SK-N-SH (cell line): ENCODE results near the gene ZFAND2A. TPM values are rescaled to one million over a fixed set of nuclear protein-coding genes. Genes with fewer than 3 reads are reported as not detected.

Experiments used
- CTCF ChIA-PET: fragments of 300-600, 350-600 bp; formaldehyde crosslinking; extraction: SDS; loops from one replicate; lab custom pipeline; 2021; lab: Yijun Ruan, JAX
- POLR2A ChIA-PET: fragments of 350-600 bp; sonication (Branson Sonifier 250); formaldehyde crosslinking; extraction: SDS; loops from one replicate; lab custom pipeline; 2020; ENCODE audit warnings: antibody characterized with exemption, inconsistent platforms; lab: Yijun Ruan, JAX
- DNase-seq: peaks from one replicate; pipeline ENCODE4 v3.0.0; 2012
- H2AFZ ChIP-seq: fragments of 200-600 bp; sonication (generic); 2 replicates; pipeline ENCODE4 v1.8.1; 2016; ENCODE audit warnings: antibody characterized with exemption, mild to moderate bottlenecking, low read depth
- H3F3A ChIP-seq: fragments of 200-600 bp; sonication (generic); replicated peaks from 2 replicates; pipeline ENCODE3; 2016; ENCODE audit warnings: antibody characterized with exemption, mild to moderate bottlenecking; ENCODE audit not compliant: insufficient read depth
- H3K27ac ChIP-seq, 2 experiments: fragments of 200-500 bp in 1 of 2; fragments of 200-600 bp in 1 of 2; sonication (Bioruptor generic) in 1 of 2; sonication (generic), shearing (Covaris generic) in 1 of 2; 2 replicates each; pipeline versions ENCODE4 v1.5.1 to v1.6.1; 2014 to 2016; ENCODE audit warnings: low read depth in 2 of 2, inconsistent platforms in 1 of 2, low read length in 1 of 2, mild to moderate bottlenecking in 1 of 2, mixed read lengths in 1 of 2
- H3K27me3 ChIP-seq: fragments of 200-600 bp; sonication (generic), shearing (Covaris generic); 2 replicates; pipeline ENCODE4 v1.6.1; 2016; ENCODE audit warnings: mixed run types; ENCODE audit not compliant: insufficient read depth
- H3K36me3 ChIP-seq, 2 experiments: fragments of 200-500 bp in 1 of 2; fragments of 200-600 bp in 1 of 2; sonication (Bioruptor generic) in 1 of 2; sonication (generic) in 1 of 2; replicated peaks in 1 of 2; 2 replicates each; pipeline versions ENCODE3 to v1.5.1; 2014 to 2016; ENCODE audit warnings: low read length in 1 of 2, mild to moderate bottlenecking in 1 of 2; ENCODE audit not compliant: insufficient read depth in 2 of 2, control insufficient read depth in 1 of 2
- H3K4me1 ChIP-seq, 2 experiments: fragments of 200-500 bp in 1 of 2; fragments of 200-600 bp in 1 of 2; sonication (Bioruptor generic) in 1 of 2; sonication (generic), shearing (Covaris generic) in 1 of 2; 2 replicates each; pipeline versions ENCODE4 v1.5.1 to v1.6.1; 2014 to 2016; ENCODE audit warnings: low read depth in 1 of 2, low read length in 1 of 2, mixed run types in 1 of 2; ENCODE audit not compliant: insufficient read depth in 2 of 2, control insufficient read depth in 1 of 2
- H3K4me2 ChIP-seq: fragments of 200-600 bp; sonication (generic), shearing (Covaris generic); 2 replicates; pipeline ENCODE4 v1.6.1; 2017; ENCODE audit warnings: mixed run types
- H3K4me3 ChIP-seq, 2 experiments: fragments of 200-500 bp in 1 of 2; fragments of 200-600 bp in 1 of 2; sonication (Bioruptor generic) in 1 of 2; sonication (generic), shearing (Covaris generic) in 1 of 2; 2 replicates each; pipeline versions ENCODE4 v1.5.1 to v1.8.1; 2014 to 2016; ENCODE audit warnings: low read depth in 2 of 2, inconsistent platforms in 1 of 2, low read length in 1 of 2, mild to moderate bottlenecking in 1 of 2, mixed read lengths in 1 of 2, moderate library complexity in 1 of 2
- H3K79me2 ChIP-seq: fragments of 200-600 bp; sonication (generic); 2 replicates; pipeline ENCODE4 v1.8.1; 2017; ENCODE audit warnings: mild to moderate bottlenecking; ENCODE audit not compliant: insufficient read depth
- H3K9ac ChIP-seq: fragments of 200-600 bp; sonication (generic); 2 replicates; pipeline ENCODE4 v1.6.1; 2017; ENCODE audit warnings: mixed run types
- H3K9me2 ChIP-seq: fragments of 200-600 bp; sonication (generic); 2 replicates; pipeline ENCODE4 v1.6.1; 2017; ENCODE audit warnings: mixed run types
- H3K9me3 ChIP-seq: fragments of 200-600 bp; sonication (generic); 2 replicates; pipeline ENCODE4 v1.6.1; 2017; ENCODE audit warnings: mixed run types, mild to moderate bottlenecking, moderate library complexity
- H4K20me1 ChIP-seq: fragments of 200-600 bp; sonication (generic); 2 replicates; pipeline ENCODE4 v1.6.1; 2017; ENCODE audit warnings: mild to moderate bottlenecking, mixed run types; ENCODE audit not compliant: insufficient read depth
- ELF1 ChIP-seq: IDR thresholded peaks from 2 replicates; pipeline ENCODE4 v1.4.0; 2012
- EP300 ChIP-seq, 2 experiments: IDR thresholded peaks; 2 replicates each; pipeline versions ENCODE4 v1.4.0 to v1.6.1; 2012; ENCODE audit warnings: borderline replicate concordance in 1 of 2, low read depth in 1 of 2, low read length in 1 of 2
- FOXM1 ChIP-seq: IDR thresholded peaks from 2 replicates; pipeline ENCODE4 v1.4.0; 2012; ENCODE audit warnings: low read depth, mild to moderate bottlenecking
- GABPA ChIP-seq: IDR thresholded peaks from 2 replicates; pipeline ENCODE4 v1.4.0; 2012; ENCODE audit warnings: low read depth, mild to moderate bottlenecking
- POLR2AphosphoS5 ChIP-seq: IDR thresholded peaks from 2 replicates; pipeline ENCODE4 v1.6.1; 2012; ENCODE audit warnings: low read depth, low read length
- SIN3A ChIP-seq: IDR thresholded peaks from 2 replicates; pipeline ENCODE4 v1.6.1; 2012; ENCODE audit warnings: low read depth, mild to moderate bottlenecking, low read length, moderate library complexity, borderline replicate concordance
- TAF1 ChIP-seq: IDR thresholded peaks from 2 replicates; pipeline ENCODE4 v1.6.1; 2012; ENCODE audit warnings: low read depth, mild to moderate bottlenecking, low read length, moderate library complexity, borderline replicate concordance
- WGBS: methylation state at CpG from one replicate; pipeline ENCODE4 v1.1.6; 2017; ENCODE audit warnings: low lambda C conversion rate; 5-methylcytosine and 5-hydroxymethylcytosine counted together
- polyA plus RNA-seq, 3 experiments: library from polyadenylated mRNA; depleted of rRNA; stranded (reverse); fragments of >200 nt; gene quantifications; 2 replicates each; pipeline ENCODE4 v1.2.3, GENCODE V29; 2012
- TF ChIP-seq, protein P1 (sequence below): fragments of 150-350 bp; IDR thresholded peaks from 2 replicates; pipeline ENCODE4 v1.6.1; 2017; ENCODE audit warnings: antibody characterized with exemption, low read length, low read depth, borderline replicate concordance
- TF ChIP-seq, protein P2 (sequence below): IDR thresholded peaks from 2 replicates; pipeline ENCODE4 v1.4.0; 2012; ENCODE audit warnings: low read depth, borderline replicate concordance
- TF ChIP-seq, protein P3 (sequence below): fragments of 200-600 bp; sonication (generic); IDR thresholded peaks from 2 replicates; pipeline ENCODE4 v1.6.1; 2017; ENCODE audit warnings: antibody characterized with exemption, mild to moderate bottlenecking, moderate library complexity
- TF ChIP-seq, protein P4 (sequence below): IDR thresholded peaks from 2 replicates; pipeline ENCODE4; 2012

ZFAND2A gene
- polyA plus RNA-seq, 1 of the 3 experiments (the other 2 are of a cell fraction): 38.9 TPM

DNA sequence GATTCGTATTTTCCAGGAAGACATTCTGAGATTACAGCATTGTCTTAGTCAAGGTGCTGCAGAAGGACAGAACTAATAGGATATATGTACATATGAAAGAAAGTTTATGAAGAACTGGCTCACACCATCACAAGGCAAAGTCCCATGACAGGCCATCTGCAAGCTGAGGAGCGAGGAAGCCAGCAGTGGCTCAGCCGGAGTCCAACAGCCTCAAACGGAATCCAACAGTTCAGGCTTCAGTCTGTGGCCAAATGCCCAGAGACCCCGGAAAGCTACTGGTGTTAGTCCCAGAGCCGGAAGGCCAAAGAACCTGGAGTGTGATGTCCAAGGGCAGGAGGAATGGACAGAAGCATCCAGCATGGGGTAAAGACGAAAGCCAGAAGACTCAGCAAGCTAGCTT, 4.4 kb upstream of the ZFAND2A start:
- peaks cover 15 to 19% of the 10 kb centered on the region in 2 experiments for H3K36me3 ChIP-seq
- DNase-seq: no peak
- H2AFZ ChIP-seq: no peak overlapping the region
- peaks cover 0 to 5% of the 10 kb centered on the region in 2 experiments; a peak in 1 of 4 replicates for H3K4me1 ChIP-seq
- 82% methylated on average over 7 of the region's 7 CpGs for WGBS
- H4K20me1 ChIP-seq: no peaks in the 10 kb centered on the region
- H3K79me2 ChIP-seq: peaks cover 25% of the 10 kb centered on the region
- H3K27me3 ChIP-seq: no peaks in the 10 kb centered on the region
- TF ChIP-seq SIN3A: no peak
- no peak for TF ChIP-seq EP300 (IDR thresholded peaks at IDR 0.05; ENCODE audit: borderline replicate concordance in 1 of 2, low read depth in 1 of 2, low read length in 1 of 2)
- TF ChIP-seq POLR2AphosphoS5: no peak
- TF ChIP-seq ELF1: no peak
- TF ChIP-seq TAF1: no peak
- no peak for TF ChIP-seq GABPA
- TF ChIP-seq, protein P1, sequence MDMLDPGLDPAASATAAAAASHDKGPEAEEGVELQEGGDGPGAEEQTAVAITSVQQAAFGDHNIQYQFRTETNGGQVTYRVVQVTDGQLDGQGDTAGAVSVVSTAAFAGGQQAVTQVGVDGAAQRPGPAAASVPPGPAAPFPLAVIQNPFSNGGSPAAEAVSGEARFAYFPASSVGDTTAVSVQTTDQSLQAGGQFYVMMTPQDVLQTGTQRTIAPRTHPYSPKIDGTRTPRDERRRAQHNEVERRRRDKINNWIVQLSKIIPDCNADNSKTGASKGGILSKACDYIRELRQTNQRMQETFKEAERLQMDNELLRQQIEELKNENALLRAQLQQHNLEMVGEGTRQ: no peak
- TF ChIP-seq, all 33 proteins: peak for 0
- Histone ChIP-seq H3K27ac (no peak overlapping the region), H3K4me2 (no peak overlapping the region), H3F3A (peaks cover 3% of the 10 kb centered on the region), H3K9ac (no peak overlapping the region), H3K9me2 (no peaks in the 10 kb centered on the region), H3K9me3 (no peaks in the 10 kb centered on the region), H3K4me3 (no peak overlapping the region)
- POLR2A ChIA-PET: no interaction called here
- CTCF ChIA-PET: interaction anchor here (1.5 to 4.9 kb wide), 3 partner anchors 12 to 171 kb away, joined by 6 to 31 read pairs (median 17); no protein-coding TSS in a partner anchor

DNA sequence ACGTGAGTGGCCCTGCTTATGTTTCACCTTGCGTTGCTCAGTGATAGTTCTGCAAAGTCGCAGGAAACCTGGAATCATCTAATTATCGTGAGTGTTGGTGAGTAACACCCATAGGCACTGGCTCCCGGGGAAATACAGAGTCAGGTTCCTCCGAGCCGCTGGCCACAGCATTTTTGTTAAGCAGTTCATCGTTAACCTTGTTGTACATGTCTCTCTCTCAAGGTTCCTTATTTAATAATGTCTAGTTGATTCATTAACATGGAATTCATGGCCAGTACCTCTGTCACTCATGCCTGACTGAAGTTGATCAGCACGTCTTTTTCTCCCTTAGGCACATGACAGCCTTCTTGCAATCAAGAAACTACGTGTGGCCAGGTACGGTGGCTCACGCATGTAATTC, 3.1 kb upstream of the ZFAND2A start:
- Histone ChIP-seq H3K79me2 (peaks cover 37% of the 10 kb centered on the region), H3K4me1 (peaks cover 5 to 14% of the 10 kb centered on the region in 2 experiments; a peak in 2 of 4 replicates), H2AFZ (no peak overlapping the region), H4K20me1 (no peaks in the 10 kb centered on the region; the same call in 1 of the 2 replicates), H3K9me2 (no peaks in the 10 kb centered on the region), H3K27ac (no peak overlapping the region), H3K9ac (no peak overlapping the region), H3K4me2 (no peak overlapping the region), H3K4me3 (no peak overlapping the region), H3F3A (peaks cover 3% of the 10 kb centered on the region), H3K9me3 (no peaks in the 10 kb centered on the region), H3K27me3 (no peaks in the 10 kb centered on the region), H3K36me3 (peaks cover 18 to 20% of the 10 kb centered on the region in 2 experiments)
- ChIA-PET POLR2A (no interaction called here), CTCF (interaction anchor here (1.0 to 4.5 kb wide), 4 partner anchors 13 to 271 kb away, joined by 3 to 31 read pairs (median 4); partner anchors contain the start of gene GPR146)
- DNase-seq: no peak
- WGBS: 95% methylated on average over 12 of the region's 12 CpGs
- TF ChIP-seq, protein P2, sequence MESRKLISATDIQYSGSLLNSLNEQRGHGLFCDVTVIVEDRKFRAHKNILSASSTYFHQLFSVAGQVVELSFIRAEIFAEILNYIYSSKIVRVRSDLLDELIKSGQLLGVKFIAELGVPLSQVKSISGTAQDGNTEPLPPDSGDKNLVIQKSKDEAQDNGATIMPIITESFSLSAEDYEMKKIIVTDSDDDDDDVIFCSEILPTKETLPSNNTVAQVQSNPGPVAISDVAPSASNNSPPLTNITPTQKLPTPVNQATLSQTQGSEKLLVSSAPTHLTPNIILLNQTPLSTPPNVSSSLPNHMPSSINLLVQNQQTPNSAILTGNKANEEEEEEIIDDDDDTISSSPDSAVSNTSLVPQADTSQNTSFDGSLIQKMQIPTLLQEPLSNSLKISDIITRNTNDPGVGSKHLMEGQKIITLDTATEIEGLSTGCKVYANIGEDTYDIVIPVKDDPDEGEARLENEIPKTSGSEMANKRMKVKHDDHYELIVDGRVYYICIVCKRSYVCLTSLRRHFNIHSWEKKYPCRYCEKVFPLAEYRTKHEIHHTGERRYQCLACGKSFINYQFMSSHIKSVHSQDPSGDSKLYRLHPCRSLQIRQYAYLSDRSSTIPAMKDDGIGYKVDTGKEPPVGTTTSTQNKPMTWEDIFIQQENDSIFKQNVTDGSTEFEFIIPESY: no peak
- TF ChIP-seq, protein P3, sequence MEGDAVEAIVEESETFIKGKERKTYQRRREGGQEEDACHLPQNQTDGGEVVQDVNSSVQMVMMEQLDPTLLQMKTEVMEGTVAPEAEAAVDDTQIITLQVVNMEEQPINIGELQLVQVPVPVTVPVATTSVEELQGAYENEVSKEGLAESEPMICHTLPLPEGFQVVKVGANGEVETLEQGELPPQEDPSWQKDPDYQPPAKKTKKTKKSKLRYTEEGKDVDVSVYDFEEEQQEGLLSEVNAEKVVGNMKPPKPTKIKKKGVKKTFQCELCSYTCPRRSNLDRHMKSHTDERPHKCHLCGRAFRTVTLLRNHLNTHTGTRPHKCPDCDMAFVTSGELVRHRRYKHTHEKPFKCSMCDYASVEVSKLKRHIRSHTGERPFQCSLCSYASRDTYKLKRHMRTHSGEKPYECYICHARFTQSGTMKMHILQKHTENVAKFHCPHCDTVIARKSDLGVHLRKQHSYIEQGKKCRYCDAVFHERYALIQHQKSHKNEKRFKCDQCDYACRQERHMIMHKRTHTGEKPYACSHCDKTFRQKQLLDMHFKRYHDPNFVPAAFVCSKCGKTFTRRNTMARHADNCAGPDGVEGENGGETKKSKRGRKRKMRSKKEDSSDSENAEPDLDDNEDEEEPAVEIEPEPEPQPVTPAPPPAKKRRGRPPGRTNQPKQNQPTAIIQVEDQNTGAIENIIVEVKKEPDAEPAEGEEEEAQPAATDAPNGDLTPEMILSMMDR: no peak
- TF ChIP-seq, protein P4, sequence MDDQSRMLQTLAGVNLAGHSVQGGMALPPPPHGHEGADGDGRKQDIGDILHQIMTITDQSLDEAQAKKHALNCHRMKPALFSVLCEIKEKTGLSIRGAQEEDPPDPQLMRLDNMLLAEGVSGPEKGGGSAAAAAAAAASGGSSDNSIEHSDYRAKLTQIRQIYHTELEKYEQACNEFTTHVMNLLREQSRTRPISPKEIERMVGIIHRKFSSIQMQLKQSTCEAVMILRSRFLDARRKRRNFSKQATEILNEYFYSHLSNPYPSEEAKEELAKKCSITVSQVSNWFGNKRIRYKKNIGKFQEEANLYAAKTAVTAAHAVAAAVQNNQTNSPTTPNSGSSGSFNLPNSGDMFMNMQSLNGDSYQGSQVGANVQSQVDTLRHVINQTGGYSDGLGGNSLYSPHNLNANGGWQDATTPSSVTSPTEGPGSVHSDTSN: no peak
- TF ChIP-seq FOXM1: no peak
